ENCODE results near the gene PPP1CC. TPM values are rescaled to one million over a fixed set of nuclear protein-coding genes. Genes with fewer than 3 reads are reported as not detected.

The PPP1CC gene
- total RNA-seq, 2 donors from 2014 or later: 76.4 to 105 TPM

DNA sequence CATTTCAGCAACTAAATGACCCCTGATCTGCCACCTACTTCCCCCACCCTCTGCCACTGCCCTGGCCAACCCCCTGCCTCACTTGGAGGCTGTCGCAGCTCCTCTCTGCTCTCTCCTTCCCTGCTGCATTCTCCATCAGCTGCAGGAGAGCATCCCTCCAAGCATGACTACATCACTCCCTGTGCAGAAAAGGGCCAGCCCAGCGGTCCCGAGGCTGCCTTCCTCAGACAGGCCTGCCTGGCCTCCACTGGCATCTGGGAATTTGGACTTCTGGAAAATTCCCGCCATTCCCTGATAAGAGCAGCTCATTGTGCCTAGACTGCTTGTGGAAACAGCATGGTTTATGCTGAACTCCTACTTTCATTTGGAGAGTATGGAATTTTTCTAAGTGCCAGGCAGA is 66.5 kb downstream of the PPP1CC start:
- no peak overlapping the region for H3K4me3 ChIP-seq
- H3K4me1 ChIP-seq (ENCODE audit: control insufficient read depth in 1 of 2, low read depth in 2 of 2): peaks cover 0 to 2% of the 10 kb centered on the region in 2 donors
- H3K36me3 ChIP-seq: no peaks in the 10 kb centered on the region
- TF ChIP-seq CTCF (IDR thresholded peaks at IDR 0.05): no peak
- no peak overlapping the region for H3K27ac ChIP-seq
- H3K27me3 ChIP-seq (replicated peaks; ENCODE audit: insufficient read depth): no peaks in the 10 kb centered on the region
- no peak for ATAC-seq (ENCODE audit: insufficient number of reproducible peaks, low FRiP score, low read depth)
- DNase-seq (ENCODE audit: low spot score): no peak
- peaks cover 6% of the 10 kb centered on the region for H3K9me3 ChIP-seq

DNA sequence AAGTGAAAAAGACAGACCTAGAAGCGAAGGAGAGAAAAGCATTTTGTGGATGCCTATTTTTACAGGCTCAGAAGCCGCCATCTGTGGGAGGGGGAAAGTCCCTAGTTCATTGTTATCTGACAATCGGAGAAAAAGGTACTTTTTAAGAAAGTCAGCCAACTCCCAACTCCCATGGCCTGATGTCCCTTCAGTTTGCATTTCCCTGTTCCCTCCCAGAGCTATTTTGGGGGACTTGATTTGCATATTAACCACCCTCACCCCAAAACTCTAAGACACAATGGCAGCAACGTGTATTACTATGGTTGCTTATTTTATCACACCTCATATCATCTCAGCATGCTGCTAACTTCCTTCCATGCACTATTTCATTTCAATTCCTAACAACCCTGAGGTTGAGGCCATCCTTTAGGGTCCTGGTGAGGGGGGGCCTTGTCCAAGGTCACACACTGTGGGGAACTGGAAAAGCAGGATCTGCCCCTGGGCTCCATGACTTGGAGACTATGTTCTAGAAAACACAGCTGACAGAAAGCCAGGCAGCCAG is 72.5 kb downstream of the PPP1CC start:
- H3K27me3 ChIP-seq (replicated peaks; ENCODE audit: insufficient read depth): no peaks in the 10 kb centered on the region
- no peaks in the 10 kb centered on the region for H3K4me1 ChIP-seq (ENCODE audit: control insufficient read depth in 1 of 2, low read depth in 2 of 2)
- no peak for ATAC-seq (ENCODE audit: insufficient number of reproducible peaks, low FRiP score, low read depth)

More for the DNA sequence above, 72.5 kb downstream of the PPP1CC start:
- no peak overlapping the region for H3K27ac ChIP-seq
- H3K9me3 ChIP-seq: peaks cover 6% of the 10 kb centered on the region
- no peak overlapping the region for H3K4me3 ChIP-seq
- no peaks in the 10 kb centered on the region for H3K36me3 ChIP-seq
- TF ChIP-seq CTCF (IDR thresholded peaks at IDR 0.05): no peak
- DNase-seq (ENCODE audit: low spot score): no peak

Other genes starting within 250 kb of the PPP1CC start
- gene VPS29, start 240.8 kb downstream of the PPP1CC start, total RNA-seq: 10 to 100 TPM; 77.7 to 82.6 TPM
- gene RAD9B, start 240.6 kb downstream of the PPP1CC start, total RNA-seq: under 1 TPM in 1 of 2 donors, not detected in 1; 0.21 TPM
- gene PPTC7, start 159.6 kb downstream of the PPP1CC start, total RNA-seq: 10 to 100 TPM; 11.8 to 30.4 TPM
- 10 to 100 TPM; 40.9 to 42.0 TPM for gene TCTN1, start 128.8 kb downstream of the PPP1CC start, total RNA-seq
- 10 to 100 TPM; 12.3 to 14.5 TPM for gene HVCN1, start 53.8 kb downstream of the PPP1CC start, total RNA-seq
- not detected for gene CCDC63, start 104.1 kb upstream of the PPP1CC start, total RNA-seq
- 1 to 10 TPM in 1 of 2 donors, under 1 TPM in 1; 0.81 to 1.9 TPM for gene MYL2, start 177.7 kb upstream of the PPP1CC start, total RNA-seq